DOHH2 (cell line): ENCODE measurements around the gene DFFA.
"Not testable (repeated sequence)": the region's sequence is repeated elsewhere in the genome, so short reads cannot be mapped to it uniquely, and the experiment has no call there.

Experiments
- H3F3A ChIP-seq: fragments of 200-600 bp; sonication (generic), shearing (Covaris generic); 2 replicates; pipeline ENCODE4 v1.6.0; 2016; ENCODE audit warnings: antibody characterized with exemption, mild to moderate bottlenecking; ENCODE audit not compliant: control insufficient read depth, insufficient read depth
- H3K27ac ChIP-seq: fragments of 200-600 bp; sonication (generic); 2 replicates; pipeline ENCODE4 v1.5.1; 2014; ENCODE audit warnings: low read depth, mild to moderate bottlenecking, low read length, moderate library complexity
- H3K27me3 ChIP-seq: fragments of 200-600 bp; sonication (generic); 2 replicates; pipeline ENCODE4 v1.6.1; 2014; ENCODE audit warnings: mild to moderate bottlenecking, low read length, mixed read lengths; ENCODE audit not compliant: control insufficient read depth
- H3K36me3 ChIP-seq: fragments of 200-600 bp; sonication (generic); 2 replicates; pipeline ENCODE4 v1.6.1; 2014; ENCODE audit warnings: mild to moderate bottlenecking, low read length, moderate library complexity, mixed read lengths; ENCODE audit not compliant: control insufficient read depth
- H3K4me1 ChIP-seq: fragments of 200-600 bp; sonication (generic); 2 replicates; pipeline ENCODE4 v1.6.1; 2014; ENCODE audit warnings: mild to moderate bottlenecking, low read length, mixed read lengths; ENCODE audit not compliant: control insufficient read depth
- H3K4me2 ChIP-seq: fragments of 200-600 bp; sonication (generic); 2 replicates; pipeline ENCODE4 v1.6.0; 2014; ENCODE audit warnings: mild to moderate bottlenecking, low read length, moderate library complexity
- H3K4me3 ChIP-seq: fragments of 200-600 bp; sonication (generic); 2 replicates; pipeline ENCODE4 v1.5.1; 2014; ENCODE audit warnings: mild to moderate bottlenecking, low read length, mixed read lengths
- H3K79me2 ChIP-seq: fragments of 200-600 bp; sonication (generic); 2 replicates; pipeline ENCODE4 v1.6.1; 2014; ENCODE audit warnings: mild to moderate bottlenecking, low read length, mixed read lengths; ENCODE audit not compliant: control insufficient read depth
- H3K9me2 ChIP-seq: fragments of 200-600 bp; sonication (generic); replicated peaks from 2 replicates; pipeline ENCODE4 v1.6.1; 2014; ENCODE audit warnings: mild to moderate bottlenecking, low read length, mixed read lengths; ENCODE audit not compliant: control insufficient read depth
- H3K9me3 ChIP-seq: fragments of 200-600 bp; sonication (generic); 2 replicates; pipeline ENCODE4 v1.6.1; 2014; ENCODE audit warnings: antibody characterized with exemption, low read length, mixed read lengths; ENCODE audit not compliant: control insufficient read depth, insufficient read depth
- H4K20me1 ChIP-seq: fragments of 200-600 bp; sonication (generic); 2 replicates; pipeline ENCODE4 v1.6.0; 2014; ENCODE audit warnings: low read depth, mild to moderate bottlenecking, antibody characterized with exemption, low read length, moderate library complexity; ENCODE audit not compliant: control insufficient read depth, insufficient read depth
- EZH2phosphoT487 ChIP-seq: fragments of 200-600 bp; sonication (generic); IDR thresholded peaks from 2 replicates; pipeline ENCODE4 v1.6.1; 2017; ENCODE audit warnings: borderline replicate concordance, mild to moderate bottlenecking, antibody characterized with exemption, low read length, moderate library complexity, mixed read lengths
- TF ChIP-seq, protein P1 (sequence below): fragments of 200-600 bp; sonication (generic); IDR thresholded peaks from one replicate; pipeline ENCODE4 v1.5.1; 2014; ENCODE audit warnings: antibody characterized with exemption, mild to moderate bottlenecking, low read depth, low read length; ENCODE audit not compliant: poor library complexity, severe bottlenecking

The DFFA gene

DNA sequence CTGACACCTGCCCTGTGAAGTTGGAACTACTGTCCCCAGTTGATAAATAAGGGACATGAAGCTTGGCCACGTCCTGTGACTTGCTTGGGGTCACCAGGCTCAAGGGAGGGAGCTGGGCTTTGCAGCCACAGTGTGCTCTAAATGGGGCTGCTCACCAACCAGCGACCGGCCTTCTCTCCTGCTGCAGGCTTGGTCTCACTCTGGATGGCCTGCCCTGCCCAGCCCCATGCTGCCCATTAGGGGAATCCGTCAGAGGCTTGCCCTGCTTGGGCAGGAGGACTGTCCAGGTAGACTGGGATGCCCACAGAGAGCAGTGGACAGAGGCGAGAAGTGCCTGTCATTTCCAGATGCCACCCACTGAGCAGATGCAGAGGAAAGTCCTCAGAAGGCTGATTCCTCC is 43.3 kb downstream of the DFFA start:
- no peaks in the 10 kb centered on the region for H3K9me2 ChIP-seq
- no peaks in the 10 kb centered on the region for H3F3A ChIP-seq
- H3K4me2 ChIP-seq, result no peak overlapping the region
- no peaks in the 10 kb centered on the region for H4K20me1 ChIP-seq
- no peak overlapping the region for H3K4me3 ChIP-seq
- TF ChIP-seq EZH2phosphoT487, result no peak
- TF ChIP-seq, protein P1, sequence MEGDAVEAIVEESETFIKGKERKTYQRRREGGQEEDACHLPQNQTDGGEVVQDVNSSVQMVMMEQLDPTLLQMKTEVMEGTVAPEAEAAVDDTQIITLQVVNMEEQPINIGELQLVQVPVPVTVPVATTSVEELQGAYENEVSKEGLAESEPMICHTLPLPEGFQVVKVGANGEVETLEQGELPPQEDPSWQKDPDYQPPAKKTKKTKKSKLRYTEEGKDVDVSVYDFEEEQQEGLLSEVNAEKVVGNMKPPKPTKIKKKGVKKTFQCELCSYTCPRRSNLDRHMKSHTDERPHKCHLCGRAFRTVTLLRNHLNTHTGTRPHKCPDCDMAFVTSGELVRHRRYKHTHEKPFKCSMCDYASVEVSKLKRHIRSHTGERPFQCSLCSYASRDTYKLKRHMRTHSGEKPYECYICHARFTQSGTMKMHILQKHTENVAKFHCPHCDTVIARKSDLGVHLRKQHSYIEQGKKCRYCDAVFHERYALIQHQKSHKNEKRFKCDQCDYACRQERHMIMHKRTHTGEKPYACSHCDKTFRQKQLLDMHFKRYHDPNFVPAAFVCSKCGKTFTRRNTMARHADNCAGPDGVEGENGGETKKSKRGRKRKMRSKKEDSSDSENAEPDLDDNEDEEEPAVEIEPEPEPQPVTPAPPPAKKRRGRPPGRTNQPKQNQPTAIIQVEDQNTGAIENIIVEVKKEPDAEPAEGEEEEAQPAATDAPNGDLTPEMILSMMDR, result no peak
- H3K4me1 ChIP-seq, result peaks cover 47% of the 10 kb centered on the region
- H3K27me3 ChIP-seq, result no peaks in the 10 kb centered on the region
- H3K79me2 ChIP-seq, result peaks cover 33% of the 10 kb centered on the region
- H3K36me3 ChIP-seq, result peaks cover 7% of the 10 kb centered on the region; the same call in 1 of the 2 replicates
- H3K9me3 ChIP-seq, result no peaks in the 10 kb centered on the region
- no peak overlapping the region for H3K27ac ChIP-seq

DNA sequence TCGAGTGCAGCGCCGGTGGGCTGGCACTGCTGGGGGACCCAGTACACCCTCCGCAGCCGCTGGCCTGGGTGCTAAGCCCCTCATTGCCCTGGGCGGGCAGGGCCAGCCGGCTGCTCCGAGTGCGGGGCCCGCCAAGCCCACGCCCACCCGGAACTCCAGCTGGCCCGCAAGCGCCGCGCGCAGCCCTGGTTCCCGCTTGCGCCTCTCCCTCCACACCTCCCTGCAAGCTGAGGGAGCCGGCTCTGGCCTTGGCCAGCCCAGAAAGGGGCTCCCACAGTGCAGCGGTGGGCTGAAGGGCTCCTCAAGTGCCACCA is 45.8 kb downstream of the DFFA start:
- Histone ChIP-seq H3K4me1 (peaks cover 24% of the 10 kb centered on the region), H3K79me2 (peaks cover 18% of the 10 kb centered on the region)
- not testable (repeated sequence) for H3K9me3 ChIP-seq, H3K9me2 ChIP-seq, H3K4me3 ChIP-seq, H3K27me3 ChIP-seq, H3F3A ChIP-seq, H3K36me3 ChIP-seq, H4K20me1 ChIP-seq, H3K27ac ChIP-seq, H3K4me2 ChIP-seq

DNA sequence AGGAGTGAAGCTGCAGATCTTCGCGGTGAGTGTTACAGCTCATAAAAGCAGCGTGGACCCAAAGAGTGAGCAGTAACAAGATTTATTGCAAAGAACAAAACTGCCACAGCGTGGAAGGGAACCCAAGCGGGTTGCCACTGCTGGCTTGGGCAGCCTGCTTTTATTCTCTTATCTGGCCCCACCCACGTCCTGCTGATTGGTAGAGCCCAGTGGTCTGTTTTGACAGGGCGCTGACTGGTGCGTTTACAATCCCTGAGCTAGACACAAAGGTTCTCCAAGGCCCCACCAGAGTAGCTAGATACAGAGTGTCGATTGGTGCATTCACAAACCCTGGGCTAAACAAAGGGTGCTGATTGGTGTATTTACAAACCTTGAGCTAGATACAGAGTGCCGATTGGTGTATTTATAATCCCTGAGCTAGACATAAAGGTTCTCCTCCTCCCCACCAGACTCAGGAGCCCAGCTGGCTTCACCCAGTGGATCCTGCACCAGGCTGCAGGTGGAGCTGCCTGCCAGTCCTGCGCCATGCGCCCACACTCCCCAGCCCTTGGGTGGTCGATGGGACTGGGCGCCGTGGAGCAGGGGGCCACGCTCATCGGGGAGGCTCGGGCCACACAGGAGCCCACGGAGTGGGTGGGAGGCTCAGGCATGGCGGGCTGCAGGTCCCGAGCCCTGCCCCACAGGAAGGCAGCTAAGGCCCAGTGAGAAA is 46.3 kb downstream of the DFFA start:
- H3K36me3 ChIP-seq, H3K27me3 ChIP-seq, H3K27ac ChIP-seq, H4K20me1 ChIP-seq, H3K4me3 ChIP-seq, H3F3A ChIP-seq, H3K9me3 ChIP-seq, H3K9me2 ChIP-seq, H3K4me2 ChIP-seq: not testable (repeated sequence)
- H3K4me1 ChIP-seq, result peaks cover 19% of the 10 kb centered on the region
- H3K79me2 ChIP-seq, result peaks cover 13% of the 10 kb centered on the region

DNA sequence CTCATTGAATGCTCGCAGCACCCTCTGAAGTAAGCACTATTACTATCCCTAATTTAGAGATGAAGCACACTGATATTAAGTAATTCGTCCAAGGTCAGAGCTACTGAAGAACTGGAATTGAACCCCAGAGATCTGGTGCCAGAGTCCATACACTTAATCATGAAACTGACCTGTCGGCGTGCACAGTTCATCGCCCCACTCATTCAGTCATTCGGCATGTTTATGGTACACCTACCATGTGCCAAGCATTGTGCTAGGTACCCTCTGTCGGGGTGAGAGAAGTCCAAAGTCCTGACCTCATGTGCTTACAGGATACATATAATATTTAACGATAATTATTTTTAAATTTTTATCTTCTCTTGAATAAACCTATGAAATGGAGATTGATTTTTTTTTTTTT is 47.7 kb downstream of the DFFA start:
- no peaks in the 10 kb centered on the region for H4K20me1 ChIP-seq
- TF ChIP-seq, protein P1, result no peak
- TF ChIP-seq EZH2phosphoT487, result no peak
- no peaks in the 10 kb centered on the region; the same call in 1 of the 2 replicates for H3F3A ChIP-seq
- H3K4me2 ChIP-seq, result no peak overlapping the region
- H3K4me1 ChIP-seq, result peaks cover 15% of the 10 kb centered on the region
- no peak overlapping the region for H3K27ac ChIP-seq
- H3K27me3 ChIP-seq, result no peaks in the 10 kb centered on the region
- H3K79me2 ChIP-seq, result peaks cover 6% of the 10 kb centered on the region; the same call in 1 of the 2 replicates
- H3K9me2 ChIP-seq, result no peaks in the 10 kb centered on the region
- H3K36me3 ChIP-seq, result peaks cover 15% of the 10 kb centered on the region
- no peaks in the 10 kb centered on the region for H3K9me3 ChIP-seq
- H3K4me3 ChIP-seq, result no peak overlapping the region
